Neural cell (in vitro differentiated cells): ENCODE data around the gene MED20. TPM values are rescaled to one million over a fixed set of nuclear protein-coding genes. Genes with fewer than 3 reads are reported as not detected.

Experiments used
- H2AFZ ChIP-seq: fragments of 200-600, 300-800 bp; sonication (generic), shearing (Covaris generic); 2 replicates; pipeline ENCODE4 v1.6.0; 2014; ENCODE audit warnings: low read depth, mild to moderate bottlenecking, antibody characterized with exemption, low read length, moderate library complexity
- H3F3A ChIP-seq: fragments of 200-600 bp; shearing (Covaris generic); 2 replicates; pipeline ENCODE4 v1.6.1; 2016; ENCODE audit warnings: mild to moderate bottlenecking, moderate library complexity, mixed read lengths, antibody characterized with exemption, low read length; ENCODE audit not compliant: insufficient read depth, poor library complexity, severe bottlenecking
- H3K27ac ChIP-seq: fragments of 200-600, 300-800 bp; sonication (generic), shearing (Covaris generic); 2 replicates; pipeline ENCODE4 v1.5.1; 2014; ENCODE audit warnings: mild to moderate bottlenecking, low read length, moderate library complexity
- H3K27me3 ChIP-seq: fragments of 300-800, 200-600 bp; sonication (generic), shearing (Covaris generic); 2 replicates; pipeline ENCODE4 v1.6.0; 2014; ENCODE audit warnings: mild to moderate bottlenecking, low read depth, low read length, moderate library complexity; ENCODE audit not compliant: insufficient read depth
- H3K36me3 ChIP-seq: fragments of 300-800, 200-600 bp; sonication (generic), shearing (Covaris generic); 2 replicates; pipeline ENCODE4 v1.5.1; 2014; ENCODE audit warnings: mild to moderate bottlenecking, antibody characterized with exemption, low read length, moderate library complexity; ENCODE audit not compliant: insufficient read depth
- H3K4me2 ChIP-seq: fragments of 300-800, 200-600 bp; sonication (generic), shearing (Covaris generic); 2 replicates; pipeline ENCODE4 v1.6.0; 2014; ENCODE audit warnings: mild to moderate bottlenecking, low read length
- H3K4me3 ChIP-seq: fragments of 300-800, 200-600 bp; sonication (generic), shearing (Covaris generic); 2 replicates; pipeline ENCODE4 v1.5.1; 2014; ENCODE audit warnings: mild to moderate bottlenecking, low read length, moderate library complexity
- H3K79me2 ChIP-seq: fragments of 200-600 bp; shearing (Covaris generic); replicated peaks from 2 replicates; pipeline ENCODE4 v1.6.0; 2014; ENCODE audit warnings: mild to moderate bottlenecking, low read length, moderate library complexity; ENCODE audit not compliant: insufficient read depth
- H3K9ac ChIP-seq: fragments of 300-800, 200-600 bp; sonication (generic), shearing (Covaris generic); 2 replicates; pipeline ENCODE4 v1.6.1; 2016; ENCODE audit warnings: mild to moderate bottlenecking, low read length, mixed read lengths
- H3K9me2 ChIP-seq: fragments of 200-600 bp; shearing (Covaris generic); 2 replicates; pipeline ENCODE4 v1.6.1; 2016; ENCODE audit warnings: mild to moderate bottlenecking, low read length, mixed read lengths; ENCODE audit not compliant: insufficient read depth
- H3K9me3 ChIP-seq: fragments of 200-600, 300-800 bp; sonication (generic), shearing (Covaris generic); 2 replicates; pipeline ENCODE4 v1.6.1; 2016; ENCODE audit warnings: mild to moderate bottlenecking, mixed run types, low read length, moderate library complexity, mixed read lengths
- H4K20me1 ChIP-seq: fragments of 200-600 bp; shearing (Covaris generic); 2 replicates; pipeline ENCODE4 v1.6.1; 2016; ENCODE audit warnings: mild to moderate bottlenecking, mixed run types; ENCODE audit not compliant: insufficient read depth
- CTCF ChIP-seq: fragments of 450-650 bp; IDR thresholded peaks from 2 replicates; pipeline ENCODE4 v1.5.1; 2014; ENCODE audit warnings: antibody characterized with exemption, mild to moderate bottlenecking, moderate library complexity; ENCODE audit not compliant: poor library complexity, severe bottlenecking
- EP300 ChIP-seq: fragments of 450-650 bp; conservative IDR thresholded peaks from 2 replicates; pipeline ENCODE4 v1.6.1; 2014; ENCODE audit warnings: antibody characterized with exemption, mild to moderate bottlenecking, moderate library complexity; ENCODE audit not compliant: poor library complexity, severe bottlenecking
- EZH2 ChIP-seq: fragments of 200-600, 300-800 bp; shearing (Covaris generic), sonication (generic); IDR thresholded peaks from 2 replicates; pipeline ENCODE4 v1.6.1; 2014; ENCODE audit warnings: antibody characterized with exemption, low read length, borderline replicate concordance, mild to moderate bottlenecking; ENCODE audit not compliant: insufficient read depth, poor library complexity, severe bottlenecking
- MXI1 ChIP-seq: fragments of 450-650 bp; conservative IDR thresholded peaks from 2 replicates; pipeline ENCODE4 v1.6.1; 2014; ENCODE audit warnings: antibody characterized with exemption, mild to moderate bottlenecking; ENCODE audit not compliant: poor library complexity, severe bottlenecking
- POLR2AphosphoS5 ChIP-seq: IDR thresholded peaks from 2 replicates; pipeline ENCODE4 v1.6.1; 2012
- RAD21 ChIP-seq: fragments of 450-650 bp; conservative IDR thresholded peaks from 2 replicates; pipeline ENCODE4 v1.6.1; 2014; ENCODE audit warnings: antibody characterized with exemption, mild to moderate bottlenecking, moderate library complexity
- REST ChIP-seq: IDR thresholded peaks from 2 replicates; pipeline ENCODE4 v1.6.1; 2012; ENCODE audit warnings: borderline replicate concordance
- SMC3 ChIP-seq: fragments of 450-650 bp; conservative IDR thresholded peaks from 2 replicates; pipeline ENCODE4 v1.6.1; 2014; ENCODE audit warnings: antibody characterized with exemption, mild to moderate bottlenecking, moderate library complexity; ENCODE audit not compliant: poor library complexity
- TAF1 ChIP-seq: IDR thresholded peaks from 2 replicates; pipeline ENCODE4 v1.6.1; 2012; ENCODE audit warnings: low read depth
- polyA plus RNA-seq: library from polyadenylated mRNA; depleted of rRNA; stranded (reverse); fragments of >200 nt; gene quantifications from 2 replicates; pipeline ENCODE4 v1.2.3, GENCODE V29; 2014

Gene MED20
- polyA plus RNA-seq, 1 donor from 2014 or later: 21.2 TPM

- no peak overlapping the region for H3K27ac ChIP-seq
- no peak overlapping the region for H3K4me2 ChIP-seq
- H3K27me3 ChIP-seq: no peaks in the 10 kb centered on the region
- no peaks in the 10 kb centered on the region for H3K79me2 ChIP-seq
- H3K9me2 ChIP-seq: no peaks in the 10 kb centered on the region
- H3K9me3 ChIP-seq: no peaks in the 10 kb centered on the region
- H4K20me1 ChIP-seq: no peaks in the 10 kb centered on the region
- no peaks in the 10 kb centered on the region for H3K36me3 ChIP-seq
- no peak overlapping the region for H3K4me3 ChIP-seq
- no peak overlapping the region for H3K9ac ChIP-seq
- no peaks in the 10 kb centered on the region for H3F3A ChIP-seq
- H2AFZ ChIP-seq: no peak overlapping the region
- TF ChIP-seq REST (no peak), SMC3 (no peak), EZH2 (no peak), CTCF (no peak), RAD21 (no peak), EP300 (no peak), POLR2AphosphoS5 (no peak), MXI1 (no peak), TAF1 (no peak)
These were observed 39.1 kb upstream of the MED20 start for GRCh38 chr6:41960028-41960427.

- no peaks in the 10 kb centered on the region for H3K36me3 ChIP-seq
- no peak overlapping the region for H2AFZ ChIP-seq
- TF ChIP-seq MXI1: no peak
- TF ChIP-seq RAD21: no peak
- no peak for TF ChIP-seq EP300
- TF ChIP-seq SMC3: no peak
- no peak for TF ChIP-seq REST
- no peak for TF ChIP-seq CTCF
- no peak for TF ChIP-seq TAF1
- no peak for TF ChIP-seq POLR2AphosphoS5
- no peak for TF ChIP-seq EZH2
- H3K27me3 ChIP-seq: no peaks in the 10 kb centered on the region
- no peak overlapping the region for H3K27ac ChIP-seq
- no peak overlapping the region for H3K4me2 ChIP-seq
- no peaks in the 10 kb centered on the region for H3F3A ChIP-seq
- H3K9me2 ChIP-seq: no peaks in the 10 kb centered on the region
- no peaks in the 10 kb centered on the region for H3K79me2 ChIP-seq
- H3K9ac ChIP-seq: no peak overlapping the region
- no peaks in the 10 kb centered on the region for H3K9me3 ChIP-seq
- H4K20me1 ChIP-seq: no peaks in the 10 kb centered on the region
- no peak overlapping the region for H3K4me3 ChIP-seq
These were observed 37.3 kb upstream of the MED20 start for GRCh38 chr6:41958022-41958856.
